ENCODE results near the gene CTDP1. TPM values are rescaled to one million over a fixed set of nuclear protein-coding genes. Genes with fewer than 3 reads are reported as not detected.

Gene CTDP1
- total and polyA plus RNA-seq, 9 of the 15 experiments (the other 6 are each of a cell fraction or from before 2014, with no cell fraction given), result 0.07 to 19.2 (median 4.0) TPM

DNA sequence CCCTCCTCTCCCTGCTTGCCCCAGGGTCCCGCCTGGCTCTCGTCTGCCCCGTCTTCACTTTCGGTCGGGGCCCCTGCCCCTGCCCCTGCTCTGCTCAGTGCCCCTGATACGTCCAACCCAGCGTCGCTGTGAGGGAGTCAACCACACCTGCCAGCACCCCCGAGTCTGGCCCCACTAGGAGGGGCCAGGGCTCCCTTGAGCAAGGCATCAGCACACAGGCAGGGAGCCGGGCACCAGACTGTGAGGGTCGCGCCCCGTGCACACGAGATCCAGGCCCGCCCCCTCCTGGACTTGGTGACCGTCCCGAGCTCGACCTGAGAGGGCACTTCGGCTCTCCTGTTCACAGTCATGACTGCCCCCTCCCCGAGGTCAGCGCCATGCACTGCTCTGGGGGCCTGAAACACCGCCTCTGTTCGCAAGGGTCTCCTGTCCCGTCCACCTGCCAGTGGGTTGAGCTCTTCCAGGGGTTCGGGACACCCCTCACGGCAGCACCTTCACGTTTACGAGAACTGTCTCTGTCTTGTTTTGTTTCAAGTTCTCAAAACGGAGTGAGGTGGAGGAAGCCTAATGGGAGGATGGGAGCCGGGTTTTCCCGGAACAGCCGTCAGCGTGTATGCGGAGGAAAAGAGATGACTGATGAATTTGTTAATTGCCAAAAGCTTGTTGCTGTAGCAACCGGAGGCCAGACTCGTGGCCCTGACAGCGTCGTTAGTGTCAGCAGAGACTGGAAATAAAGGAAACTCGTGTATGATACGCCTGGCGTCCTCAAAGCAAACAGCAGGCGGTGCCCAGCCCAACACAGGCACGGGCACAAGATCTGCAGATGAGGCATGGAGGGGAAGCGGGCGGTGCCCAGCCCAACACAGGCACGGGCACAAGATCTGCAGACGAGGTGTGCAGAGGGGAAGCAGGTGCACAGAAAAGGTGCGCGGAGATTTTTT, 69.9 kb downstream of the CTDP1 start:
- Histone ChIP-seq H4K20me1 (replicated peaks; ENCODE audit: control insufficient read depth, insufficient read depth, low read length) (no peaks in the 10 kb centered on the region), H3K9me3 (replicated peaks; ENCODE audit: control insufficient read depth, insufficient read depth, low read depth, low read length) (no peaks in the 10 kb centered on the region), H3K36me3 (ENCODE audit: control insufficient read depth, insufficient read depth, low read length) (peaks cover 9% of the 10 kb centered on the region; the same call in 1 of the 3 replicates), H3K9me1 (ENCODE audit: control insufficient read depth, insufficient read depth, low read length) (no peaks in the 10 kb centered on the region), H3K79me2 (ENCODE audit: control insufficient read depth, insufficient read depth, low read length) (no peaks in the 10 kb centered on the region), H3K27me3 (ENCODE audit: control insufficient read depth in 2 of 2, insufficient read depth in 2 of 2, low read length in 2 of 2) (no peaks in the 10 kb centered on the region), H3K4me3 (no peak overlapping the region), H3K4me2 (ENCODE audit: insufficient read depth, low read length) (no peak overlapping the region), H3K27ac (ENCODE audit: extremely low read depth, low read depth, low read length) (no peak overlapping the region), H3K4me1 (replicated peaks in 1 of 2; ENCODE audit: control insufficient read depth in 2 of 2, insufficient read depth in 2 of 2, low read length in 2 of 2) (no peaks in the 10 kb centered on the region), H3K9ac (ENCODE audit: insufficient read depth in 1 of 2, low read depth in 2 of 2, low read length in 2 of 2) (no peak overlapping the region), H2AFZ (ENCODE audit: low read depth, low read length) (no peak overlapping the region)
- TF ChIP-seq CBX8 (IDR thresholded peaks at IDR 0.05; ENCODE audit: borderline replicate concordance, extremely low read depth, low read depth, low read length, poor library complexity, severe bottlenecking), result no peak
- no peak for TF ChIP-seq JUND (IDR thresholded peaks at IDR 0.05; ENCODE audit: borderline replicate concordance, low read depth, low read length)
- TF ChIP-seq JUND (tag; IDR thresholded peaks at IDR 0.05; ENCODE audit: borderline replicate concordance, low read depth, low read length), result no peak
- TF ChIP-seq SREBF2 (CRISPR knock-in tag; IDR thresholded peaks at IDR 0.05), result no peak
- TF ChIP-seq KLF6 (CRISPR knock-in tag; IDR thresholded peaks at IDR 0.05; ENCODE audit: borderline replicate concordance), result no peak
- no peak for TF ChIP-seq ZNF436 (CRISPR knock-in tag; IDR thresholded peaks at IDR 0.05)
- TF ChIP-seq ZKSCAN8 (CRISPR knock-in tag; IDR thresholded peaks at IDR 0.05), result no peak
- no peak for TF ChIP-seq ZKSCAN3 (CRISPR knock-in tag; IDR thresholded peaks at IDR 0.05)
- TF ChIP-seq, protein P1, sequence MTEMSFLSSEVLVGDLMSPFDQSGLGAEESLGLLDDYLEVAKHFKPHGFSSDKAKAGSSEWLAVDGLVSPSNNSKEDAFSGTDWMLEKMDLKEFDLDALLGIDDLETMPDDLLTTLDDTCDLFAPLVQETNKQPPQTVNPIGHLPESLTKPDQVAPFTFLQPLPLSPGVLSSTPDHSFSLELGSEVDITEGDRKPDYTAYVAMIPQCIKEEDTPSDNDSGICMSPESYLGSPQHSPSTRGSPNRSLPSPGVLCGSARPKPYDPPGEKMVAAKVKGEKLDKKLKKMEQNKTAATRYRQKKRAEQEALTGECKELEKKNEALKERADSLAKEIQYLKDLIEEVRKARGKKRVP (CRISPR knock-in tag; IDR thresholded peaks at IDR 0.05), result no peak
- TF ChIP-seq ARHGAP35 (IDR thresholded peaks at IDR 0.05; ENCODE audit: partially characterized antibody), result no peak
- TF ChIP-seq POLR3A (IDR thresholded peaks at IDR 0.05; ENCODE audit: borderline replicate concordance, extremely low read depth, insufficient read depth, insufficient read length), result no peak
- TF ChIP-seq RHOXF2B (CRISPR knock-in tag; conservative IDR thresholded peaks at IDR 0.05), result no peak
- TF ChIP-seq, protein P2, sequence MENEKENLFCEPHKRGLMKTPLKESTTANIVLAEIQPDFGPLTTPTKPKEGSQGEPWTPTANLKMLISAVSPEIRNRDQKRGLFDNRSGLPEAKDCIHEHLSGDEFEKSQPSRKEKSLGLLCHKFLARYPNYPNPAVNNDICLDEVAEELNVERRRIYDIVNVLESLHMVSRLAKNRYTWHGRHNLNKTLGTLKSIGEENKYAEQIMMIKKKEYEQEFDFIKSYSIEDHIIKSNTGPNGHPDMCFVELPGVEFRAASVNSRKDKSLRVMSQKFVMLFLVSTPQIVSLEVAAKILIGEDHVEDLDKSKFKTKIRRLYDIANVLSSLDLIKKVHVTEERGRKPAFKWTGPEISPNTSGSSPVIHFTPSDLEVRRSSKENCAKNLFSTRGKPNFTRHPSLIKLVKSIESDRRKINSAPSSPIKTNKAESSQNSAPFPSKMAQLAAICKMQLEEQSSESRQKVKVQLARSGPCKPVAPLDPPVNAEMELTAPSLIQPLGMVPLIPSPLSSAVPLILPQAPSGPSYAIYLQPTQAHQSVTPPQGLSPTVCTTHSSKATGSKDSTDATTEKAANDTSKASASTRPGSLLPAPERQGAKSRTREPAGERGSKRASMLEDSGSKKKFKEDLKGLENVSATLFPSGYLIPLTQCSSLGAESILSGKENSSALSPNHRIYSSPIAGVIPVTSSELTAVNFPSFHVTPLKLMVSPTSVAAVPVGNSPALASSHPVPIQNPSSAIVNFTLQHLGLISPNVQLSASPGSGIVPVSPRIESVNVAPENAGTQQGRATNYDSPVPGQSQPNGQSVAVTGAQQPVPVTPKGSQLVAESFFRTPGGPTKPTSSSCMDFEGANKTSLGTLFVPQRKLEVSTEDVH (IDR thresholded peaks at IDR 0.05; ENCODE audit: low read depth, partially characterized antibody), result no peak
- TF ChIP-seq HOXB6 (CRISPR knock-in tag; IDR thresholded peaks at IDR 0.05; ENCODE audit: borderline replicate concordance), result no peak
- TF ChIP-seq, protein P3, sequence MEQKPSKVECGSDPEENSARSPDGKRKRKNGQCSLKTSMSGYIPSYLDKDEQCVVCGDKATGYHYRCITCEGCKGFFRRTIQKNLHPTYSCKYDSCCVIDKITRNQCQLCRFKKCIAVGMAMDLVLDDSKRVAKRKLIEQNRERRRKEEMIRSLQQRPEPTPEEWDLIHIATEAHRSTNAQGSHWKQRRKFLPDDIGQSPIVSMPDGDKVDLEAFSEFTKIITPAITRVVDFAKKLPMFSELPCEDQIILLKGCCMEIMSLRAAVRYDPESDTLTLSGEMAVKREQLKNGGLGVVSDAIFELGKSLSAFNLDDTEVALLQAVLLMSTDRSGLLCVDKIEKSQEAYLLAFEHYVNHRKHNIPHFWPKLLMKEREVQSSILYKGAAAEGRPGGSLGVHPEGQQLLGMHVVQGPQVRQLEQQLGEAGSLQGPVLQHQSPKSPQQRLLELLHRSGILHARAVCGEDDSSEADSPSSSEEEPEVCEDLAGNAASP (IDR thresholded peaks at IDR 0.05), result no peak
- DNase-seq (ENCODE audit: extremely low read depth in 1 of 4, low spot score in 3 of 4) (no peak), ATAC-seq (no peak), FAIRE-seq (no peak)
- CTCF ChIA-PET (ENCODE audit: low intra/inter-chr PET ratio), result no interaction called here
- in situ Hi-C loops (cut with MboI), result no loop called here
- POLR2A ChIA-PET, result no interaction called here
- intact Hi-C loops (cut with micrococcal nuclease), result no loop called here
- BruUV-seq (replicated peaks), result no TSS peak
- WGBS (ENCODE audit: insufficient coverage, low coverage, missing lambda C conversion rate), result 93% methylated on average over 15 of the region's 49 CpGs
